ENCODE data around the gene PSMD3.

The PSMD3 gene

DNA sequence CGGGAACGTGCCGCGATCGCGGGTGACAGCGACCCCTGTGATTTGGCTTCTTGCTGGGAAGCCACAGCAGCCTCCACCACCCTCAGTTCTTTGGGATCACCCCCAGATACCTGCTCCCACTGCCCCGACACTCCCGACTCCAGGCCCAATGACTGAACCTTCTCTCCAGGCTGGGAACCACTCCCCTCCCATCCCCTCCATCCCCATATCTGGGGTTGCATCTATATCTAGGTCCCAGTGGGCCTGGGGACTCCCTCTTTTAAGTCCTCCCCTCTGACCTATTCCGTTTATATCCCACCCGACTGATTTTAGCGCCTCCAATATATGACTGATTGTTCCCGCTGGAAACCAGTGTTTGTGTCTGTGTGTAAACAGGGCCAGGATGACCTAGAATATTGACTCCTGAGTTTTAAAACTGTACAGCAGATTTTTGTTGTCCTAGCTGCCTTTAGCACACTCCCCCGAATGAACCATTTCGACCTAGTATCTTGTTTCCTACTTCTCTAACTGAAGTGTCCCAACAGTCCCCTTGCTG, 667 bp downstream of the PSMD3 start:
- no peak for DNase-seq (ENCODE audit: low spot score)
- TF ChIP-seq, protein P1, sequence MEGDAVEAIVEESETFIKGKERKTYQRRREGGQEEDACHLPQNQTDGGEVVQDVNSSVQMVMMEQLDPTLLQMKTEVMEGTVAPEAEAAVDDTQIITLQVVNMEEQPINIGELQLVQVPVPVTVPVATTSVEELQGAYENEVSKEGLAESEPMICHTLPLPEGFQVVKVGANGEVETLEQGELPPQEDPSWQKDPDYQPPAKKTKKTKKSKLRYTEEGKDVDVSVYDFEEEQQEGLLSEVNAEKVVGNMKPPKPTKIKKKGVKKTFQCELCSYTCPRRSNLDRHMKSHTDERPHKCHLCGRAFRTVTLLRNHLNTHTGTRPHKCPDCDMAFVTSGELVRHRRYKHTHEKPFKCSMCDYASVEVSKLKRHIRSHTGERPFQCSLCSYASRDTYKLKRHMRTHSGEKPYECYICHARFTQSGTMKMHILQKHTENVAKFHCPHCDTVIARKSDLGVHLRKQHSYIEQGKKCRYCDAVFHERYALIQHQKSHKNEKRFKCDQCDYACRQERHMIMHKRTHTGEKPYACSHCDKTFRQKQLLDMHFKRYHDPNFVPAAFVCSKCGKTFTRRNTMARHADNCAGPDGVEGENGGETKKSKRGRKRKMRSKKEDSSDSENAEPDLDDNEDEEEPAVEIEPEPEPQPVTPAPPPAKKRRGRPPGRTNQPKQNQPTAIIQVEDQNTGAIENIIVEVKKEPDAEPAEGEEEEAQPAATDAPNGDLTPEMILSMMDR (IDR thresholded peaks at IDR 0.05; ENCODE audit: extremely low read depth, missing control alignments) = no peak

DNA sequence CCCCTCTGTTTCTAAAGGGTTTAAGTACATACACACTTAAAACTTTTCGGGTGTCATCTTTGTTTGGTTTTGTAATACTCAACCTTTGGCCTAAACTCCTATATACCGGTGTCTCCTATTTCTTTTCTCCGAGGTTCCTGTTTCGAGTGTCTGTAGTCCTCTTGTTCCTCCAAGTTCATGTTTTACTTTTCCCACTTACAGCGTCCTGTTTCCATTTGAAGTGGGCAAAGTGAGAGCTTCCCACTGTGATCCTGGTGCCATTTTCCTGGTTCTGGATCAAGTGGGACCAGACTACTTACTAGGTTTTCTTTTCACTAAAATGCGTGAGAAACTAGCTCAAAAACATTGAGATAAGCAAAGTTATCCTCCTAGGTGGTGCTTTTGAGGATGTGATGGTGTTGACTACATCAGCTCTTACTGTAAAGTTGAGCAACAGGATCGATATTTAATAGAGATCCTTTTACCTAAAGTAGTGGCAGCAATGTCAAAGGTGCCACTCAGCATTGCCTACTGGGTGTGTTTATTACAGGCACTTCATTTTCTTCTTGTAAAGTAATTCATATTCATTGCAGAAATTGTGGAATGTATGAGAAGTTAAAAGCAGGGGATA, 1.3 kb downstream of the PSMD3 start:
- TF ChIP-seq, protein P1 (IDR thresholded peaks at IDR 0.05; ENCODE audit: extremely low read depth, missing control alignments) = no peak
- DNase-seq (ENCODE audit: low spot score) = no peak

DNA sequence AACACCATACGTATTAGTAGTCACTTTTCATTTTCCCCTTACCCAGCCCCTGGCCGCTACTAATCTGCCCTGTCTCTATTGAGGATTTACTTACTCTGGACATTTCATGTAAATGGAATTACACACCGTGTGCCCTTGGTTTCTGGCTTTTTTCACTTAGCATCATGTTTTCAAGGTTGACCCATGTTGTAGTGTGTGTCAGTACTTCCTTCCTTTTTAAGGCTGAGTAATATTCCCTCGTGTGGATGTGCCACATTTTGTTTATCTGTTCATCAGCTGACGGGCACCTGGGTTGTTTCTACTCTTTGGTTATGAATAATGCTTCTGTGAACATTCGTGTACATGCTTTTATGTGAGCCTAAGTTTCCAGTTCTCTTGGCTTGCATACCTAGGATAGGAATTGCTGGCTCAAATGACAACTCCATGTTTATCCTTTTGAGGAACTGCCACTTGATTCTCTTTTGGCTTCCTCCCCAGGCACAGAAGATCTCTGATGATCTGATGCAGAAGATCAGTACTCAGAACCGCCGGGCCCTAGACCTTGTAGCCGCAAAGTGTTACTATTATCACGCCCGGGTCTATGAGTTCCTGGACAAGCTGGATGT, 7.7 kb downstream of the PSMD3 start:
- DNase-seq (ENCODE audit: low spot score) = no peak
- TF ChIP-seq, protein P1 (IDR thresholded peaks at IDR 0.05; ENCODE audit: extremely low read depth, missing control alignments) = no peak

DNA sequence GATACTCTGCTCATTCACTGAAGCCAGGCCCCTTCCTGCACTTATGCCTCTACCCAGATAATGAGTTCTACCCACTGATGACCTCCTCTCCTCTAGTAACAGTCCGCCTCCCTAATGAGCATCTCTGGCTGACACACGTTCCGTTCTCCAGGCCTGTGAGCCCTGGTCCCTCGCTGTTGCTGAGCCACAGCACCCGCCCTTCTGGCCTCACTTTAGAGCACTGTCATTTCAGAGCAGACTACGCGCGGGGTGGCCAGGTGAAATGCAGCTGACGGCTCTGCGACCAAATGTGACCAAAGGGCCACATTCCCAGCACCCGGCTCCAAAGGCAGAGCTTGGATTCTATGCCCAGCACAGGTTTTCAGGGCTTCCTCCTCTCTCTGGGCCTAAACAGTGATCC, 13.8 kb downstream of the PSMD3 start:
- no peak for DNase-seq (ENCODE audit: low spot score)
- TF ChIP-seq, protein P1 (IDR thresholded peaks at IDR 0.05; ENCODE audit: extremely low read depth, missing control alignments) = no peak

DNA sequence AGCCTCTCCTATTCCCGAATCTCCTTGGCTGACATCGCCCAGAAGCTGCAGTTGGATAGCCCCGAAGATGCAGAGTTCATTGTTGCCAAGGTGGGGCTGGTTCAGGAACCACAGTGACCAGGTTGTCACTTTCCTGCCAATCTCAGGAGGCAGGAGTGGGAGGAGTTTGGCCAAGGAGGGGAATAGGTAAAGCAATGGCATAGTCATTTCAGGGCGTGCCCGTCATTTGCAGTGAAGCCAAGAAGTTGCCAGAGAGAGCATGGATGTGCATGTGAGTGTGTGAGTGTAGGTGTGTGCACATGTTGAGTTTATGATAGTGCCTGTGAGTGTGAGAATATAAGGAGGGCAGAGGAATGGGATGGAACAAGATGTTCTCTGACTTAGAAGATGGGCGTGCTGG, 14.8 kb downstream of the PSMD3 start:
- DNase-seq (ENCODE audit: low spot score) = no peak
- TF ChIP-seq, protein P1 (IDR thresholded peaks at IDR 0.05; ENCODE audit: extremely low read depth, missing control alignments) = no peak

DNA sequence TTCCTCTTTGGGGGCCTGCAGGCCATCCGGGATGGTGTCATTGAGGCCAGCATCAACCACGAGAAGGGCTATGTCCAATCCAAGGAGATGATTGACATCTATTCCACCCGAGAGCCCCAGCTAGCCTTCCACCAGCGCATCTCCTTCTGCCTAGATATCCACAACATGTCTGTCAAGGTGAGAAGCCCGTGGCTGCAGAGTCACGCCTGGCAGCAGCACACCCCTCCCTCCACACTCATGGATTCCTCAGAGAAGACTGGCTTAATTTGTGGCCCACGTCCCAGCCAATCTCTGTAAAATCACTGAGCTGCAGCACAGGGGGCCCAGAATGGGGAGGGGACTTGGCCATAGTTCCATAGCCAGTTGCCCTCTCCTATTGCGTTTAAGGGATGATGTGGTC, 15.6 kb downstream of the PSMD3 start:
- DNase-seq (ENCODE audit: low spot score) = no peak
- TF ChIP-seq, protein P1 (IDR thresholded peaks at IDR 0.05; ENCODE audit: extremely low read depth, missing control alignments) = no peak

DNA sequence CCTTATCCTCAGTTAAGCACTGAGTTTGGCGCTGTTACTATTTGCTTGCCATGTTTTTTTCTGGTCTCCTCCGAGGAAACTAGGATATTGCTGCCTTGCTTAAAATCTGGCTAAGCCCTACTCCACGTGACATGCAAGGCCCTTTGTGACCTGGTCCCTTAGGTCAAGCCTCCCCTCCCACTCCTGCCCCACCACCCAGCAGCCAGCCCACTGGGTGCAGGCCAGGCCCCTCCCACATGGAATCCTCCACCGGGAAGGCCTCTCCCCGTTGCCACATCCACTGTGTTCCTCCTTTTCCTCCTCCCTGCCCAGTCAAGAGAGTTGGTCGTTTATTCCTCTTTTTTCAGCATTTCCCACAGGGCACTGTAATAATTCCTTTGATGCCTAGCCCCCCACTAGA, 16.2 kb downstream of the PSMD3 start:
- TF ChIP-seq, protein P1 (IDR thresholded peaks at IDR 0.05; ENCODE audit: extremely low read depth, missing control alignments) = no peak
- DNase-seq (ENCODE audit: low spot score) = no peak

Measured in GM20000 (cell line).